GM19438 (cell line): ENCODE results near the gene ZBTB44.

Experiments used
- ATAC-seq: cut with Tn5 transposase; IDR thresholded peaks from one replicate; pipeline ENCODE4 v1.9.1; 2021; ENCODE audit warnings: low read depth; ENCODE audit not compliant: unreplicated experiment

The ZBTB44 gene

GRCh38 chr11:130180491-130180890 is 134.2 kb downstream of the ZBTB44 start:
- no peak for ATAC-seq

DNA sequence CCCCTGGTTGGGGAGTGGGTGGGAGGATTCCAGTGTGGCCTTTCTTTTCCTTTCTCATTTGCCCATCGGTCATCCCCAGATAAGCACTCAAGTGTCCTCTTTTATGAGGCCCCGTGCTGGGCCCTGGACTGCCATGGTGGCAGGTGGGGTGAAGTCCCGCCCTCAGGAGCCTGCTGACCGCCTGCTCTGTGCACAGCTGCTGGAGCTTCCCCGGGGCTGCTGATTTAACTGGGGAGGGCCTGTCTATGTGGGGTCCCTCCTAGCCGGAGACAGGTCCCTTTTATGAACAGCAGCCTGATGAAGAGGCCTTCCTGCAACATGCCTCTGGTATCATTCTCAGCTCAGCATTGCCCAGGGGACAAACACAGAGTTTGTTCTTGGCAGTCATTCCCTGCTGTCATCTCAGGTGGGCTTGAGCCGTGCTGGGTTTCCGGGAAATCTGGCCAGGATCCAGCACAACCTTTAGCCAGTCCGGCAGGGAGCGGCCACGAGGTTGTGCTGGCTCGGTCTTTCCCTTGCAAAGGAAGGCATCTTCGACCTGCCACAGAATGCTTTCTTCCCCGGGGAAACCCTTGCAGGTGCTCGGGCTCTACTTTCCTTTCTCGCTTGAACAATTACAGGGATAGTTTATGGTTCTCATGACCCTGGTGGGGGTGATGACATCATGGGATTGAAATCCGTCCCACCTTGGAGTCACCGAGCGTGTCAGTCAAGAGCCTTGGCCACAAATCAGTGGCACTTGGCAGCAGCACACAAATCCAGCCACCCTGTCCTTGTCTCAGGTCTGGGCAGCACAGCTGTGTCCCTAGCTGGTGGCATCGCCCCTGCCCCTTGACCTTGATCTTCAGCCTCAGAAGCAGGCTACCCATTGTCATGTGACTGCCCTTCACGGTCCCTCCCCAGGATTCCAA is 135.1 kb downstream of the ZBTB44 start:
- no peak for ATAC-seq

DNA sequence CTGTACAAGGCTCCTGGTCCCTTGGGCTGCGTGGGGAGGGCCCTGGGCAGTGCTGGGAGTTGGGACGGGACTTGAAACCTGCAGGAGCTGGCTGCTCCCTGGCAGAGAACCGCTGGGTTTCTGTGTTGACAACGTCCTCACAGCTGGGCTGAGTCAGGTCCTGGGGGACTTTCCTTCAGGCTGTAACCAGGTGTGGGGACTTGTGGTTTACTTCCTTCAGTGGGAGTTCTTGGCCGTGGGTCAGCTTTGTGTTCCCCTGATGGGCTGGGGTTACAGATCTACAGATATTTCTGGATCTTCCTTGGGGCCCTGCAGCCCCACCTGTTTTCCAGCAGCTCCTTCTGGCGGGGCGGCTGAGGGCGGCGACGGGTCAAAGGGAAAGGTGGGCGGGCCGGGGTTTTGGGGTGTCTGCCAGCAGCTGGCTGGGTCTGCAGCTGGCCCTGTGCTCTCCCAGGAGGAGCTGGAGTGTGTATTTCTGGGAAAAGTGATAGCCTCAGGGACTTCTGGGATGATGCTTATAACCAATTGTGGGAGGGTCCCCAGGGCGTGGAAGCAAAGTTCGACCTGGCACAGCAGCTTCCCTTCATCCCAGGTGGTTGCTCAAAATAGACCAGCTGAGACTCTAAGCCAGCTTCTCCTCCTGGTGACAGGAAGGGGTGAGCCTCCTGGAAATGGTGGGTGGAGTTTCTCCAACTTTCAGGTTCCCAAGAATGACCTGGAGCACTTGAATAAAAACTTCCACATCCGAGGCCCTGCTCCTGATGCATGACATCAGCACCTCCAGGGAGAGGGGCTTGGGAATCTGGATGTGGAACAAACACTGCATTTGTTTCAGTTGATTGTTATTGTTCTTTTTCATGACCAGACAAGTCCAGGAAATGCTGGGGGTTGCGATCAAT is 136.0 kb downstream of the ZBTB44 start:
- ATAC-seq, result no peak

DNA sequence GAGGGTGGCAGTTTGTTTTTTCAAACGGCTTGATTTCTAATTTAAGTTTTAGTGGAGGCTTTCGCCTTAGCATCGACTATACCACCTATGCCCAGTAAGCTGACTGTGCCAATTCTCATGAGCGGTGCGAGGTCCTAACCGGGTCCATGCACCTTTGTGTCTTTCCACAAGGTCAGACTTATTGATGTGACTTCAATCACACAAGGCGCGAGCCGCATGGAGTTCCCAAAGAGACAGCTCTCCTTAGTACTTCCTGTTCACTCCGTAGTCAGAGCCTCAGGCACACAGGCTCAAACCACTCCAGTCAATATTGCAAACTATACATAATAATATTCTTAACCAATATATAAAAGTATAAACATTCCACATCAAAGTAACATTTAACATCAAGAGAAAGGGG is 136.9 kb downstream of the ZBTB44 start:
- ATAC-seq, result no peak
